OCI-LY7 (cell line): ENCODE data around the gene XCL1. TPM values are rescaled to one million over a fixed set of nuclear protein-coding genes. Genes with fewer than 3 reads are reported as not detected.

ENCODE experiments used
- BruUV-seq: library from RNA; stranded (reverse); fragments of 400-500 nt; replicated peaks from 2 replicates; lab custom pipeline; 2021; lab: Mats Ljungman, UMichigan
- CTCF ChIA-PET: fragments of 300-600 bp; sonication (Branson Sonifier 250); formaldehyde crosslinking; loops from one replicate; lab custom pipeline; 2022; ENCODE audit warnings: antibody characterized with exemption; ENCODE audit not compliant: unreplicated experiment; lab: Charles Lee
- POLR2A ChIA-PET: fragments of 300-600 bp; sonication (Branson Sonifier 250); formaldehyde crosslinking; loops from one replicate; lab custom pipeline; 2022; ENCODE audit warnings: antibody characterized with exemption; lab: Charles Lee
- DNase-seq: peaks from one replicate; pipeline ENCODE4 v3.0.0-alpha.2; 2015; ENCODE audit warnings: low spot score
- H2AFZ ChIP-seq: fragments of 200-600 bp; sonication (generic), shearing (Covaris generic); 2 replicates; pipeline ENCODE4 v1.6.1; 2014; ENCODE audit warnings: mild to moderate bottlenecking, antibody characterized with exemption, low read length, moderate library complexity
- H3K27ac ChIP-seq: fragments of 200-600 bp; sonication (generic); 2 replicates; pipeline ENCODE4 v1.5.1; 2014; ENCODE audit warnings: mixed run types, low read depth, mild to moderate bottlenecking, moderate library complexity, low read length, inconsistent platforms; ENCODE audit not compliant: poor library complexity, severe bottlenecking
- H3K36me3 ChIP-seq: fragments of 200-600 bp; sonication (generic); 2 replicates; pipeline ENCODE4 v1.6.1; 2014; ENCODE audit warnings: mild to moderate bottlenecking, antibody characterized with exemption, low read length, moderate library complexity, mixed read lengths; ENCODE audit not compliant: insufficient read depth
- H3K4me1 ChIP-seq: fragments of 200-600 bp; sonication (generic); 2 replicates; pipeline ENCODE4 v1.5.1; 2014; ENCODE audit warnings: mild to moderate bottlenecking, low read length; ENCODE audit not compliant: insufficient read depth, poor library complexity, severe bottlenecking
- H3K4me2 ChIP-seq: fragments of 200-600 bp; sonication (generic); 2 replicates; pipeline ENCODE4 v1.6.1; 2014; ENCODE audit warnings: mild to moderate bottlenecking, low read length
- H3K4me3 ChIP-seq: fragments of 200-600 bp; sonication (generic); 2 replicates; pipeline ENCODE4 v1.5.1; 2014; ENCODE audit warnings: mild to moderate bottlenecking, low read depth, low read length; ENCODE audit not compliant: poor library complexity, severe bottlenecking
- H3K79me2 ChIP-seq: fragments of 200-600 bp; sonication (generic); 2 replicates; pipeline ENCODE4 v1.6.1; 2016; ENCODE audit warnings: low read depth, mild to moderate bottlenecking, low read length, moderate library complexity, mixed read lengths; ENCODE audit not compliant: insufficient read depth
- H3K9me2 ChIP-seq: fragments of 200-600 bp; sonication (generic); 2 replicates; pipeline ENCODE4 v1.6.1; 2016; ENCODE audit warnings: mild to moderate bottlenecking, low read length, mixed read lengths; ENCODE audit not compliant: insufficient read depth
- H3K9me3 ChIP-seq: fragments of 200-600 bp; sonication (generic); 2 replicates; pipeline ENCODE4 v1.6.1; 2014; ENCODE audit warnings: mild to moderate bottlenecking, mixed run types, low read length, mixed read lengths
- H4K20me1 ChIP-seq: fragments of 200-600 bp; sonication (generic); 2 replicates; pipeline ENCODE4 v1.6.1; 2014; ENCODE audit warnings: mild to moderate bottlenecking, antibody characterized with exemption, low read length, moderate library complexity, mixed read lengths; ENCODE audit not compliant: insufficient read depth
- CTCF ChIP-seq: fragments of 200-600 bp; sonication (generic); conservative IDR thresholded peaks from 2 replicates; pipeline ENCODE4 v1.5.1; 2014; ENCODE audit warnings: mild to moderate bottlenecking, antibody characterized with exemption, low read length, moderate library complexity, mixed read lengths
- EZH2phosphoT487 ChIP-seq: fragments of 200-600 bp; sonication (generic); IDR thresholded peaks from 2 replicates; pipeline ENCODE4 v1.6.1; 2018; ENCODE audit warnings: low read depth, borderline replicate concordance, mild to moderate bottlenecking, mixed run types, antibody characterized with exemption, low read length, moderate library complexity, mixed read lengths
- intact Hi-C: fragments of 100-400 bp; cut with micrococcal nuclease; formaldehyde crosslinking; loops from one replicate; pipeline ENCODE4 v1.10.0; 2022; ENCODE audit not compliant: unreplicated experiment
- total RNA-seq, 2 experiments: library from RNA; depleted of rRNA in 1 of 2; stranded (reverse); fragments of >200 nt in 1 of 2; shearing (Covaris generic) in 1 of 2; gene quantifications; 2 replicates each; pipeline ENCODE4 v1.2.3, GENCODE V29; 2014 to 2022

XCL1 gene
- total RNA-seq, 2 experiments from 2014 or later: not detected

GRCh38 chr1:168615965-168616364 is 39.6 kb downstream of the XCL1 start:
- POLR2A ChIA-PET: no interaction called here
- intact Hi-C loops: no loop called here
- no peaks in the 10 kb centered on the region for H3K36me3 ChIP-seq
- TF ChIP-seq EZH2phosphoT487: no peak
- TF ChIP-seq CTCF: no peak
- H3K27ac ChIP-seq: no peak overlapping the region
- H3K79me2 ChIP-seq: no peaks in the 10 kb centered on the region
- H3K4me1 ChIP-seq: no peaks in the 10 kb centered on the region
- no peak overlapping the region for H3K4me3 ChIP-seq
- H3K4me2 ChIP-seq: no peak overlapping the region
- no TSS peak for BruUV-seq
- DNase-seq: no peak
- H2AFZ ChIP-seq: no peak overlapping the region
- no peaks in the 10 kb centered on the region for H4K20me1 ChIP-seq
- CTCF ChIA-PET: no interaction called here
- H3K9me3 ChIP-seq: no peaks in the 10 kb centered on the region
- H3K9me2 ChIP-seq: no peaks in the 10 kb centered on the region

GRCh38 chr1:168617974-168618750 is 41.8 kb downstream of the XCL1 start:
- no peak overlapping the region for H2AFZ ChIP-seq
- no peaks in the 10 kb centered on the region for H3K79me2 ChIP-seq
- H3K27ac ChIP-seq: no peak overlapping the region
- no peaks in the 10 kb centered on the region for H3K9me3 ChIP-seq
- H3K4me1 ChIP-seq: no peaks in the 10 kb centered on the region
- no peak for DNase-seq
- ChIA-PET POLR2A (interaction anchor here (0.5 to 1.2 kb wide), 2 partner anchors 11 to 749 kb away, joined by 3 read pairs; no protein-coding TSS in a partner anchor), CTCF (no interaction called here)
- intact Hi-C loops: no loop called here
- no peak overlapping the region for H3K4me3 ChIP-seq
- H3K9me2 ChIP-seq: no peaks in the 10 kb centered on the region
- no peak for TF ChIP-seq CTCF
- TF ChIP-seq EZH2phosphoT487: no peak
- H3K4me2 ChIP-seq: no peak overlapping the region
- H3K36me3 ChIP-seq: no peaks in the 10 kb centered on the region
- no TSS peak for BruUV-seq
- no peaks in the 10 kb centered on the region for H4K20me1 ChIP-seq

GRCh38 chr1:168618886-168619285 is 42.5 kb downstream of the XCL1 start:
- TF ChIP-seq CTCF (no peak), EZH2phosphoT487 (no peak)
- CTCF ChIA-PET: no interaction called here
- POLR2A ChIA-PET: interaction anchor here (1.2 kb wide), 1 partner anchor 12 kb away, joined by 3 read pairs; no protein-coding TSS in a partner anchor
- H3K36me3 ChIP-seq: no peaks in the 10 kb centered on the region
- H3K9me2 ChIP-seq: no peaks in the 10 kb centered on the region
- BruUV-seq: no TSS peak
- no peak overlapping the region for H3K27ac ChIP-seq
- intact Hi-C loops: no loop called here
- no peaks in the 10 kb centered on the region for H3K4me1 ChIP-seq
- H3K79me2 ChIP-seq: no peaks in the 10 kb centered on the region
- no peak for DNase-seq
- H2AFZ ChIP-seq: no peak overlapping the region
- H3K4me3 ChIP-seq: no peak overlapping the region
- H3K4me2 ChIP-seq: no peak overlapping the region
- no peaks in the 10 kb centered on the region for H4K20me1 ChIP-seq
- H3K9me3 ChIP-seq: no peaks in the 10 kb centered on the region
